Thoracic aorta (tissue), 2 donors: Measurements from ENCODE around the gene TRPV2. TPM values are rescaled to one million over a fixed set of nuclear protein-coding genes. Genes with fewer than 3 reads are reported as not detected.

Source experiments
- ATAC-seq: fragments of 150-250 bp; one replicate; pipeline ENCODE4 v1.8.0; 2017; ENCODE audit warnings: low read depth; ENCODE audit not compliant: insufficient number of reproducible peaks, low FRiP score
- DNase-seq: peaks from one replicate; pipeline ENCODE4 v3.0.0-alpha.2; 2020; ENCODE audit warnings: low spot score
- H3K27ac ChIP-seq, 2 donors: fragments of 200-600 bp; sonication (generic); 1 replicate in 1 of 2; 2 replicates in 1 of 2; pipeline ENCODE4 v1.5.1; 2016; ENCODE audit warnings: mild to moderate bottlenecking in 2 of 2, moderate library complexity in 2 of 2
- H3K27me3 ChIP-seq: fragments of 200-600 bp; sonication (generic); replicated peaks from 2 replicates; pipeline ENCODE4 v1.6.0; 2016; ENCODE audit warnings: mild to moderate bottlenecking; ENCODE audit not compliant: insufficient read depth
- H3K36me3 ChIP-seq: fragments of 200-600 bp; sonication (generic); one replicate; pipeline ENCODE4 v1.5.1; 2016
- H3K4me1 ChIP-seq, 2 donors: fragments of 200-600 bp; sonication (generic); 1 replicate in 1 of 2; 2 replicates in 1 of 2; pipeline versions ENCODE4 v1.5.1 to v1.6.0; 2016; ENCODE audit warnings: low read depth in 2 of 2, mild to moderate bottlenecking in 1 of 2; ENCODE audit not compliant: control insufficient read depth in 1 of 2
- H3K4me3 ChIP-seq: fragments of 200-600 bp; sonication (generic); 2 replicates; pipeline ENCODE4 v1.5.1; 2016; ENCODE audit warnings: mild to moderate bottlenecking
- H3K9me3 ChIP-seq: fragments of 200-600 bp; sonication (generic); 2 replicates; pipeline ENCODE4 v1.5.1; 2016
- CTCF ChIP-seq: fragments of 200-600 bp; sonication (generic); IDR thresholded peaks from one replicate; pipeline ENCODE4 v1.5.1; 2019; ENCODE audit warnings: antibody characterized with exemption
- total RNA-seq, 2 donors: library from RNA; depleted of rRNA; stranded (reverse); fragments of >200 nt; gene quantifications; one replicate each; pipeline versions ENCODE4 v1.1.0 to v1.2.3, GENCODE V29; 2016

TRPV2 gene
- total RNA-seq, 2 donors from 2014 or later, result 18.5 to 28.6 TPM

GRCh38 chr17:16428098-16428882 lies 12.9 kb downstream of the TRPV2 start:
- no peak overlapping the region for H3K27ac ChIP-seq
- no peaks in the 10 kb centered on the region for H3K36me3 ChIP-seq
- DNase-seq (no peak), ATAC-seq (no peak)
- H3K4me1 ChIP-seq, result no peaks in the 10 kb centered on the region
- no peak overlapping the region for H3K4me3 ChIP-seq
- TF ChIP-seq CTCF, result peak; percentile 30
- H3K27me3 ChIP-seq, result no peaks in the 10 kb centered on the region
- H3K9me3 ChIP-seq, result no peaks in the 10 kb centered on the region

- no peak for DNase-seq
- no peak for TF ChIP-seq CTCF
- Histone ChIP-seq H3K27me3 (no peaks in the 10 kb centered on the region), H3K27ac (no peak overlapping the region), H3K4me1 (no peaks in the 10 kb centered on the region), H3K4me3 (no peak overlapping the region), H3K9me3 (no peaks in the 10 kb centered on the region), H3K36me3 (no peaks in the 10 kb centered on the region)
- ATAC-seq, result no peak
Observed at GRCh38 chr17:16429083-16429482, 13.7 kb downstream of the TRPV2 start.

- Histone ChIP-seq H3K9me3 (no peaks in the 10 kb centered on the region), H3K27ac (no peak overlapping the region), H3K4me3 (no peak overlapping the region), H3K4me1 (no peaks in the 10 kb centered on the region), H3K36me3 (no peaks in the 10 kb centered on the region), H3K27me3 (no peaks in the 10 kb centered on the region)
- TF ChIP-seq CTCF, result no peak
- DNase-seq (no peak), ATAC-seq (no peak)
Observed at GRCh38 chr17:16430650-16431049, 15.3 kb downstream of the TRPV2 start.

GRCh38 chr17:16432017-16432416 lies 16.6 kb downstream of the TRPV2 start:
- H3K27me3 ChIP-seq, result no peaks in the 10 kb centered on the region
- TF ChIP-seq CTCF, result no peak
- H3K36me3 ChIP-seq, result no peaks in the 10 kb centered on the region
- no peak for ATAC-seq
- no peaks in the 10 kb centered on the region for H3K9me3 ChIP-seq
- H3K27ac ChIP-seq, result no peak overlapping the region
- no peak overlapping the region for H3K4me3 ChIP-seq
- no peaks in the 10 kb centered on the region for H3K4me1 ChIP-seq
- no peak for DNase-seq

GRCh38 chr17:16433514-16433913 lies 18.1 kb downstream of the TRPV2 start:
- Histone ChIP-seq H3K27me3 (no peaks in the 10 kb centered on the region), H3K27ac (no peak overlapping the region), H3K36me3 (no peaks in the 10 kb centered on the region), H3K9me3 (no peaks in the 10 kb centered on the region), H3K4me1 (peaks cover 0 to 5% of the 10 kb centered on the region in 2 donors), H3K4me3 (no peak overlapping the region)
- TF ChIP-seq CTCF, result no peak
- DNase-seq (no peak), ATAC-seq (no peak)
